Karpas-422 (cell line): ENCODE measurements around the gene MTAP. TPM values are rescaled to one million over a fixed set of nuclear protein-coding genes. Genes with fewer than 3 reads are reported as not detected.

Experiments
- DNase-seq: peaks from one replicate; pipeline ENCODE4 v3.0.0-alpha.2; 2015
- H2AFZ ChIP-seq: fragments of 200-600 bp; sonication (generic); 2 replicates; pipeline ENCODE4 v1.6.1; 2014; ENCODE audit warnings: antibody characterized with exemption, low read length, mixed read lengths
- H3K27ac ChIP-seq: fragments of 200-600 bp; sonication (generic); 2 replicates; pipeline ENCODE4 v1.5.1; 2014; ENCODE audit warnings: mild to moderate bottlenecking, low read length, moderate library complexity
- H3K27me3 ChIP-seq: fragments of 200-600 bp; sonication (generic); 2 replicates; pipeline ENCODE4 v1.6.1; 2014; ENCODE audit warnings: low read length, mixed read lengths
- H3K36me3 ChIP-seq: fragments of 200-600 bp; sonication (generic); 2 replicates; pipeline ENCODE4 v1.6.1; 2014; ENCODE audit warnings: low read length, mixed read lengths; ENCODE audit not compliant: insufficient read depth
- H3K4me1 ChIP-seq: fragments of 200-600 bp; sonication (generic); 2 replicates; pipeline ENCODE4 v1.6.1; 2014; ENCODE audit warnings: mild to moderate bottlenecking, low read length, mixed read lengths
- H3K4me2 ChIP-seq: fragments of 200-600 bp; sonication (generic); 2 replicates; pipeline ENCODE4 v1.6.1; 2014; ENCODE audit warnings: low read length, low read depth, mild to moderate bottlenecking; ENCODE audit not compliant: poor library complexity, severe bottlenecking
- H3K4me3 ChIP-seq: fragments of 200-600 bp; sonication (generic); 2 replicates; pipeline ENCODE4 v1.5.1; 2014; ENCODE audit warnings: mild to moderate bottlenecking, antibody characterized with exemption, low read length, mixed read lengths
- H3K79me2 ChIP-seq: fragments of 200-600 bp; sonication (generic); 2 replicates; pipeline ENCODE4 v1.6.1; 2014; ENCODE audit warnings: mild to moderate bottlenecking, low read length, mixed read lengths
- H3K9ac ChIP-seq: fragments of 200-600 bp; sonication (generic); 2 replicates; pipeline ENCODE4 v1.6.0; 2014; ENCODE audit warnings: low read length
- H3K9me2 ChIP-seq: fragments of 200-600 bp; sonication (generic), shearing (Covaris generic); replicated peaks from 2 replicates; pipeline ENCODE4 v1.6.0; 2014; ENCODE audit warnings: mild to moderate bottlenecking, low read length, moderate library complexity; ENCODE audit not compliant: insufficient read depth
- H3K9me3 ChIP-seq: fragments of 300-700, 200-600 bp; sonication (generic); 2 replicates; pipeline ENCODE4 v1.6.1; 2014; ENCODE audit warnings: low read length, mixed read lengths
- H4K20me1 ChIP-seq: fragments of 200-600 bp; sonication (generic); 2 replicates; pipeline ENCODE4 v1.6.1; 2014; ENCODE audit warnings: mild to moderate bottlenecking, antibody characterized with exemption, low read length, low read depth; ENCODE audit not compliant: insufficient read depth
- total RNA-seq: library from RNA; depleted of rRNA; stranded (reverse); fragments of >200 nt; shearing (Covaris generic); gene quantifications from 2 replicates; pipeline ENCODE4 v1.2.3, GENCODE V29; 2014; ENCODE audit warnings: low replicate concordance

Gene MTAP
- total RNA-seq, 1 experiment from 2014 or later, result 38.7 TPM

GRCh38 chr9:21810388-21810787, 8.0 kb downstream of the MTAP start:
- Histone ChIP-seq H3K79me2 (peaks cover 88% of the 10 kb centered on the region), H3K9me3 (no peaks in the 10 kb centered on the region), H3K27ac (no peak overlapping the region)

GRCh38 chr9:21810881-21811280, 8.4 kb downstream of the MTAP start:
- Histone ChIP-seq H3K9me2 (no peaks in the 10 kb centered on the region), H3K4me1 (peaks cover 51% of the 10 kb centered on the region), H2AFZ (no peak overlapping the region), H3K27ac (no peak overlapping the region), H3K9me3 (no peaks in the 10 kb centered on the region), H3K79me2 (peaks cover 88% of the 10 kb centered on the region), H4K20me1 (peaks cover 31% of the 10 kb centered on the region; the same call in 1 of the 2 replicates), H3K27me3 (no peaks in the 10 kb centered on the region), H3K9ac (no peak overlapping the region), H3K36me3 (peaks cover 31% of the 10 kb centered on the region), H3K4me3 (no peak overlapping the region), H3K4me2 (no peak overlapping the region)
- no peak for DNase-seq

More at GRCh38 chr9:21810388-21810787, 8.0 kb downstream of the MTAP start:
- H4K20me1 ChIP-seq, result peaks cover 35% of the 10 kb centered on the region; the same call in 1 of the 2 replicates
- H3K36me3 ChIP-seq, result peaks cover 26% of the 10 kb centered on the region
- no peak overlapping the region for H3K4me3 ChIP-seq
- no peaks in the 10 kb centered on the region for H3K27me3 ChIP-seq
- no peak overlapping the region for H3K9ac ChIP-seq
- H3K4me2 ChIP-seq, result no peak overlapping the region
- H2AFZ ChIP-seq, result no peak overlapping the region
- H3K4me1 ChIP-seq, result peaks cover 56% of the 10 kb centered on the region
- DNase-seq, result no peak
- no peaks in the 10 kb centered on the region for H3K9me2 ChIP-seq

GRCh38 chr9:21811914-21812313, 9.5 kb downstream of the MTAP start:
- Histone ChIP-seq H2AFZ (no peak overlapping the region), H3K9me3 (no peaks in the 10 kb centered on the region), H3K4me1 (peaks cover 41% of the 10 kb centered on the region), H3K79me2 (peaks cover 88% of the 10 kb centered on the region), H4K20me1 (peaks cover 26% of the 10 kb centered on the region; the same call in 1 of the 2 replicates), H3K9ac (no peak overlapping the region), H3K9me2 (no peaks in the 10 kb centered on the region), H3K4me3 (no peak overlapping the region), H3K4me2 (no peak overlapping the region), H3K27ac (no peak overlapping the region), H3K27me3 (no peaks in the 10 kb centered on the region), H3K36me3 (peaks cover 41% of the 10 kb centered on the region)
- DNase-seq, result no peak

- no peak overlapping the region for H3K4me3 ChIP-seq
- H3K27ac ChIP-seq, result no peak overlapping the region
- H4K20me1 ChIP-seq, result peaks cover 23% of the 10 kb centered on the region; the same call in 1 of the 2 replicates
- H3K27me3 ChIP-seq, result no peaks in the 10 kb centered on the region
- H3K9me3 ChIP-seq, result no peaks in the 10 kb centered on the region
- H3K36me3 ChIP-seq, result peaks cover 46% of the 10 kb centered on the region
- H3K4me2 ChIP-seq, result no peak overlapping the region
- no peak for DNase-seq
- no peak overlapping the region for H3K9ac ChIP-seq
- no peak overlapping the region for H2AFZ ChIP-seq
- H3K79me2 ChIP-seq, result peaks cover 88% of the 10 kb centered on the region
- peaks cover 36% of the 10 kb centered on the region for H3K4me1 ChIP-seq
- H3K9me2 ChIP-seq, result no peaks in the 10 kb centered on the region
Observed at GRCh38 chr9:21812415-21812814, 10.0 kb downstream of the MTAP start.

GRCh38 chr9:21812946-21813568, 10.6 kb downstream of the MTAP start:
- H3K4me1 ChIP-seq, result peaks cover 30% of the 10 kb centered on the region
- peak overlapping the region; percentile 11 for H3K4me2 ChIP-seq

GRCh38 chr9:21813575-21814473, 11.4 kb downstream of the MTAP start:
- Histone ChIP-seq H3K4me2 (peak overlapping the region; percentile 11), H2AFZ (no peak overlapping the region), H3K9me3 (no peaks in the 10 kb centered on the region), H3K4me3 (no peak overlapping the region), H3K4me1 (peaks cover 23% of the 10 kb centered on the region), H3K9ac (0 out of 2 replicates have a peak overlapping the region, but pooled peaks have one; percentile 19), H3K36me3 (peaks cover 52% of the 10 kb centered on the region), H3K27me3 (no peaks in the 10 kb centered on the region), H3K79me2 (peaks cover 88% of the 10 kb centered on the region), H3K9me2 (no peaks in the 10 kb centered on the region), H4K20me1 (0 out of 2 replicates have a peak, but pooled peaks cover 14% of the 10 kb centered on the region), H3K27ac (no peak overlapping the region)
- peak; percentile 90 for DNase-seq

More at GRCh38 chr9:21812946-21813568, 10.6 kb downstream of the MTAP start:
- no peaks in the 10 kb centered on the region for H3K9me3 ChIP-seq
- peaks cover 48% of the 10 kb centered on the region for H3K36me3 ChIP-seq
- H4K20me1 ChIP-seq, result peaks cover 17% of the 10 kb centered on the region; the same call in 1 of the 2 replicates
- 0 out of 2 replicates have a peak overlapping the region, but pooled peaks have one; percentile 19 for H3K9ac ChIP-seq
- DNase-seq, result peak; percentile 88
- H3K27ac ChIP-seq, result no peak overlapping the region
- H3K4me3 ChIP-seq, result no peak overlapping the region
- peaks cover 88% of the 10 kb centered on the region for H3K79me2 ChIP-seq
- H3K9me2 ChIP-seq, result no peaks in the 10 kb centered on the region
- no peaks in the 10 kb centered on the region for H3K27me3 ChIP-seq
- no peak overlapping the region for H2AFZ ChIP-seq

- H3K4me2 ChIP-seq, result no peak overlapping the region
- 0 out of 2 replicates have a peak, but pooled peaks cover 11% of the 10 kb centered on the region for H4K20me1 ChIP-seq
- no peak overlapping the region for H3K4me3 ChIP-seq
- peaks cover 16% of the 10 kb centered on the region for H3K4me1 ChIP-seq
- H3K36me3 ChIP-seq, result peaks cover 47% of the 10 kb centered on the region
- H2AFZ ChIP-seq, result no peak overlapping the region
- no peaks in the 10 kb centered on the region for H3K9me3 ChIP-seq
- H3K27ac ChIP-seq, result no peak overlapping the region
- no peaks in the 10 kb centered on the region for H3K9me2 ChIP-seq
- peaks cover 87% of the 10 kb centered on the region for H3K79me2 ChIP-seq
- DNase-seq, result no peak
- no peaks in the 10 kb centered on the region for H3K27me3 ChIP-seq
- no peak overlapping the region for H3K9ac ChIP-seq
Observed at GRCh38 chr9:21815643-21816042, 13.2 kb downstream of the MTAP start.

GRCh38 chr9:21817176-21817575, 14.7 kb downstream of the MTAP start:
- Histone ChIP-seq H3K27me3 (no peaks in the 10 kb centered on the region), H3K9ac (no peak overlapping the region), H3K9me3 (no peaks in the 10 kb centered on the region), H3K27ac (no peak overlapping the region), H3K36me3 (peaks cover 47% of the 10 kb centered on the region), H2AFZ (no peak overlapping the region), H3K4me3 (no peak overlapping the region), H4K20me1 (0 out of 2 replicates have a peak, but pooled peaks cover 7% of the 10 kb centered on the region), H3K9me2 (no peaks in the 10 kb centered on the region), H3K79me2 (peaks cover 87% of the 10 kb centered on the region), H3K4me2 (no peak overlapping the region), H3K4me1 (peaks cover 16% of the 10 kb centered on the region)
- no peak for DNase-seq
